GM15510 (cell line): ENCODE measurements around the gene OR52E1.

Experiments used
- POLR2A ChIP-seq: IDR thresholded peaks from 3 replicates; pipeline ENCODE4 v1.6.1; 2011; ENCODE audit warnings: borderline replicate concordance; ENCODE audit not compliant: insufficient read length; ENCODE audit errors: extremely low read depth

The OR52E1 gene

DNA sequence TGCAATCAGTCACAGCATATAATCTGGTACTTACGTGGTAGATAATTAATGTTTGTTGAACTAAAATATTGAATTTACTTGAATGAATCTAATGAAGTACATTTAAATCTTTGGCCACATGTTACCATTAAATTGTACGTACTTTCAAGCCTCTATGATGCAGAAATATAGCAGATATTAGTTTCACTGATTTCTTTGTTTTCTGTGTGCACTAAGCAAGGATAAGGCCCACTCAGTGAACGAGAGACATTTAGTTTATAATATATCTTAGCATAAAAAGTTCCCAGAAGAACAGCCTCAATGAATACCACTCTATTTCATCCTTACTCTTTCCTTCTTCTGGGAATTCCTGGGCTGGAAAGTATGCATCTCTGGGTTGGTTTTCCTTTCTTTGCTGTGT lies at the start of gene OR52E1:
TSS of gene OR52E1 (plus strand) at position 301 of the 400 bp plus-strand sequence.
- TF ChIP-seq POLR2A, result no peak

DNA sequence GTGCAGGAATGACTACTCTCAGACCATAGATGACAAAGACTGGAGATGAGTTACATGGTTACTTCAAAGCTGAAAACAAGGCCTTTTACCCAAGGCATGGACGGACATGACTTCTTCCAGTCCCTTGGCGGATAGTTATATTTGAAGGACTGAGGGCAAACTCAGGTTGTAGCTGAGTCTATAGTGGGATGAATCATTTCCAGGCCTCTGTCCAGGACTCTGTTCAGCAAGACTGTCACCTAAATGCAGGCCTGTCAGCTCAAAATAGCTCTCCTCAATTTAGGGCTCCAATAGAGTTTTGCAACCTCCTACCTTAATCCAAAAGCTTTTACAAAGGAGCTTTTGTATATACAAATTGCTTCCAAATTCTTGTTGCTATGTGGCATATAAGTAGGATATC lies 47.4 kb upstream of the OR52E1 start:
- TF ChIP-seq POLR2A, result no peak

DNA sequence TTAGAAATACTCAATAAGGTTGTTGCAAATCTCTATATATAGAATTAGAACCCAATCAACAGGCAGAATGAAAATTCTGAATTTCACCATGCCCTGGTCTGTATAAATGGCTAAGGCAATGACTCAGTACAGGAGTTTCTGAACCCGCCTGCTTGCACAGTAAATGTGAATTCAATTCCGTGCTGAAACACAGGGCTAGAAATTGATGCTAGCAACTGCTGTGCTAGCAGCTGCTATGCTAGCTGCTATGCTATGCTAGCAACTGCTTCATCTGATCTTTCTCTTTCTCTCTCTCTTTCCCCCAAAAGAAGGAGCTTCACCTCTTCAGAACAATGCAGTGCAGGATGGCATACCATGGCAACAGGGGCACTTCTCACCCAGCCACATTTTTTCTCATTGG lies 32.7 kb upstream of the OR52E1 start:
- no peak for TF ChIP-seq POLR2A

- TF ChIP-seq POLR2A, result no peak
These were observed 31.4 kb upstream of the OR52E1 start for GRCh38 chr11:5037926-5038325.

DNA sequence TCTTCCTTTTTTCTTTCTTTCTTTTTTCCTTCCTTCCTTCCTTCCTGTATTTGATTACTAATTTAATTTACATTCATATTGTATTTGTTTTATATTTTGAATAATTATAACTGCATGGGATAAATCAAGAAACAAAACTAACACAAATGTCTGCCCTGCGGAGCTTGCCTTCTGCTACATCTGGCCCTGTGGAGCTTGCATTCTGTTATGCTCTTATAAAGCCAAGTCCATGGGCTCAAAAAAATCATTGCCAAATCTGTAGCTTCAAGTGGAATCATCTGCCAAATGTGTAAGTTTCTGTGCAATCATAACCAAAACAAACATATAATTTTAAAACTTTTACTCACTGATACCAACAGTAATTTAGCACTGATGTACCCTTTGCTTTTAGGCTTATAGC lies 31.0 kb upstream of the OR52E1 start:
- no peak for TF ChIP-seq POLR2A

GRCh38 chr11:5040876-5041275 lies 28.5 kb upstream of the OR52E1 start:
- no peak for TF ChIP-seq POLR2A

GRCh38 chr11:5042091-5042490 lies 27.3 kb upstream of the OR52E1 start:
- TF ChIP-seq POLR2A, result no peak

GRCh38 chr11:5043380-5043779 lies 26.0 kb upstream of the OR52E1 start:
- TF ChIP-seq POLR2A, result no peak

DNA sequence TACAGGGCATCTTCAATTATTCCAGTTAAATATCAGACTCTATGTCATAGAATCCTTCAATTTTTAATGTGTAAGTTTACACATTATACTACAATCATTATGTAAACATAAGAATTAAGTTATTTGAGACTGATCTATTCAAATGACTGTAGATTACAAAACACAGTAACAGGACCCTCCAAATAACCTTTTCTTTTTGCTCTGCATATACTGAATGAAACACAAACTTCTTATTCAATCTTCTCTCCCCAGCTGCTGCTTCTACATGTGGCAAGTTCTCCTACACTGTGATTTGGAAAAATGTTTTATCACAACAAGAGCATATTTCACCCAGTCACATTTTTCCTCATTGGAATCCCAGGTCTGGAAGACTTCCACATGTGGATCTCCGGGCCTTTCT lies 23.1 kb upstream of the OR52E1 start, which contains the start of gene OR52J3:
TSS of gene OR52J3 (plus strand) at position 301 of the 400 bp plus-strand sequence. CDS start at position 301, 0 bp downstream.
- TF ChIP-seq POLR2A, result no peak

- TF ChIP-seq POLR2A, result no peak
These were observed 22.5 kb upstream of the OR52E1 start for GRCh38 chr11:5046754-5047330.

- no peak for TF ChIP-seq POLR2A
These were observed 10.0 kb upstream of the OR52E1 start, which contains the start of gene OR52E2 for GRCh38 chr11:5059391-5059790. TSS of gene OR52E2 (minus strand) at chr11:5059627. CDS start at chr11:5059627, 0 bp downstream.

- no peak for TF ChIP-seq POLR2A
These were observed 4.3 kb upstream of the OR52E1 start for GRCh38 chr11:5065027-5065426.

DNA sequence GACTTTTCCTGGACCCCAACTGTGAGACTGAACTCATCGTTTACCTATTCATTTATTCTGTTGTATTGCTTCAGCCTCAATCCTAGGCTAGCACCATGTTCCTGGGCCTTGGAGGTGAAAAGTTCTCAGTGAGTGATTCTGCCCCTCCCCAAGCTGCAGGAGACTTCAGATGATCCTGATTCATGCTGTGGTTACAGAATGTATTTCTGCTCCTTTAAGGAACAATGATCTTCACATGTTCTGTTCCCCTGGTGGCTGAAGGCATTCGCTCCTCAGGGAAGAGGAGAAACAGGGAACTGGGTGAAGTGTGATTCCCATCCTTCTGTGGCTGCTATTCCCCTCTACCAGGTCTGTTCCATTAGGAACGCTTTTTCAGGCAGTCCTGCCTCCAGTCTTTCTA lies 2.4 kb downstream of the OR52E1 start:
- TF ChIP-seq POLR2A, result no peak

DNA sequence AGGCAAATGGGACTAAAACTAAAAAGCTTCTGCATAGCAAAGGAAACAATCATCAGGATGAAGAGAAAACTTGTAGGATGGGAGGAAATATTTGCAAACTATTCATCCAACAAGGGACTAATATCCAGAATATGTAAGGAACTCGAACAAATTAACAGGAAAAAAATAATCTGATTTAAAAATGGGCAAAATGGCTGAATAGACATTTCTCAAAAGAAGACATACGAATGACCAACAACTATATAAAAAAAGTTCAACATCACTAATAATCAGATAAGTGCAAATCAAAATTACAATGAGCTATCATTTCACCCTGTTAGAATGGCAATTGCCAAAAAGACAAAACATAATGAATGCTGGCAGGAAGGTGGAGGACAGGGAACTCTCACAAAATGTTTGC lies 12.0 kb downstream of the OR52E1 start:
- no peak for TF ChIP-seq POLR2A

DNA sequence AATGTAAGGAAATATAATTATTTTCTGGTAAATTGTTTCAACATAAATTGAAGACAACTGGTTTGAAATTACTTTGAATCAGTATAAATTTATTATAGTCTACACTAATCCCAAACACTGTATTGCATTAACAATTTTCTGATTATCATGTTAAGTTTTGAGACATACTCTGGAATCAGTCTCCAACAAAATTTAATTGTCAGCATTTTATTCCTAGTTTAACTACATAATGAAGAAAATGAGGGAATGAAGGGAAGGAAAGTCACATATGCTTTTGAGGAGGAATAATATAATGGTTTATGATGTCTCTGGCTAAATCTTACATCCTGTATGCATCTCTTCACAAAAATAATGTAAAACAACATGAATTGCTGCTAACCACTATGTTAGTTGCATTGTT lies 14.2 kb downstream of the OR52E1 start:
- TF ChIP-seq POLR2A, result no peak

DNA sequence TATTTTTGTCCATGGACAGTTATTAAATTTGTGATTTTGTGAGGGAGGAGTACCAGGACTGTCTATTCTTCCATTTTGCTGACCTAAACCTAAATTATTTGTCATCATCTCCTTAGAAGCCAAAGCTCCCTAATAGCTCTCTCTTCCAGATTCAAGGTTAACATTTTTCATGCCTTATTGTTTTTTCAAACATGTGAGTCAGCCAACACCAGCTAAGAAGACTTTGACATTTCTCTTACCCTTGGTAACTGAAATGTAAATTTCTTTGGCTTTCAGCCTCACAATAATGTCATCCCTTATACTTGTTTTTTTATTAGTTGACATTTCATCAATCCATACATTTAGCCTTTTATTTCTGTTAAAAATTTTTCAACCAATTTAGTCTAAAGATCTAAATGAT lies 19.2 kb downstream of the OR52E1 start:
- TF ChIP-seq POLR2A, result no peak

DNA sequence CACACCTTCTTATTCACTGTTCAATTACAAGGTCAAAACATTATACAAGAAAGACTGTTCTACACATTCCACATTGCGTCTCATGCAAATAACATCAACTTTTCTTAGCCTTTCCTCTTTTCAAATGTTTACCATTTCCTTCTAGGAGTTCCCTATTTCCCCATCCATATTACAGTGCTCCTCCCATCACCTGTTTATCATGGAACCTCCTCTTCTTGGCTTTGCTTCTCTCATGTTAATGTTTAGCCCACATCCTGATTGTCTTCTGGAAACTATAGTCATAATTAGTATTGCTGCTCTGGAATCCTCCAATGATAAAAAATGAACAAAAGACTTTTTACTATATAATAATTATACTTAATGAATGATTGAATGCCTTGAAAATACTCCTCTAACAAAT lies 21.3 kb downstream of the OR52E1 start:
- TF ChIP-seq POLR2A, result no peak

DNA sequence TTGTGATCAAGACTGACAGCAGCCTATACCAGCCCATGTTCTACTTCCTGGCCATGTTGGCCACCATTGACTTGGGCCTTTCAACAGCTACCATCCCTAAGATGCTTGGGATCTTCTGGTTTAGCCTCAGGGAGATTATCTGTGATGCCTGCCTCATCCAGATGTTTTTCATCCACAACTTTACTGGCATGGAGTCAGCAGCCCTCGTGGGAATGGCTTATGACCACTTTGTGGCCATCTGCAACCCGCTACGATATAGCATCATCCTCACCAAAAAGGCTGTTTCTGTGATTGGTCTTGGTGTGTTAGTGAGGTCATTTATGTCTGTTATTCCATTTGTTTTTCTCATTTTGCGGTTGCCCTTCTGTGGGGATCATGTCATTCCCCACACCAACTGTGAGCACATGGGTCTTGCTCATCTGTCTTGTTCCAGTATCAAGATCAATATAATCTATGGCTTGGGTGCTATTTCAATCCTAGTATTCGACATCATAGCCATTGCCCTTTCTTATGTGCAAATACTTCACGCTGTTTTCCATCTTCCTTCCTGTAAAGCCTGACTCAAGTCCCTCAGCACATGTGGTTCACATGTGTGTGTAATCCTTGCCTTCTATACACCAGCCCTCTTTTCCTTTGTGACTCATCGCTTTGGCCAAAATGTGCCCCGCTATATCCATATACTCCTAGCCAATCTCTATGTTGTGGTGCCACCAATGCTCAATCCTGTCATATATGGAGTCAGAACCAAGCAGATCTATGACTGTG lies 23.6 kb downstream of the OR52E1 start:
- TF ChIP-seq POLR2A, result no peak
